ENCODE data around the gene SBDS. TPM values are rescaled to one million over a fixed set of nuclear protein-coding genes. Genes with fewer than 3 reads are reported as not detected.
A peak's percentile ranks its signal among the peaks of the same experiment; 100 is the strongest.
"Not testable (repeated sequence)": the region's sequence is repeated elsewhere in the genome, so short reads cannot be mapped to it uniquely, and the experiment has no call there.

SBDS gene
- total RNA-seq, 1 donor from 2014 or later: 98.9 TPM

DNA sequence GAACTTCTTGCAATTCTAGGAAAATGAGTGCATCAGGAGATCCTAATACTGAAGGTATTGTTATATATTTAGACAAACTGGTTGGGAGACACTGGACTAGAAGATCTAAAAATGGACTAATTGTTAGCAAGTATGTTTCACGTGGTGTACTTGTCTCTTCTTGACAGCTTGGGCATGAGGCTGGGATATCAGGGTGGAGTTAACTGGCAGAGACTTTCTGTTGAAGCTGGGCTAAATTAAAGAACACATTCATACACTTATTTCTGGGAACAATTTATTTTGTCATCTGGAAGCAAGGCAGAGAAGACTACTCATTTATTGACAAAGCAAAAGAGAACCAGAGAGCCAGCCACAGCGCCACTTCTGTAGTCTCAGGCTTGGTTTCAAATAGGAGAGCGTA lies 27.1 kb upstream of the SBDS start:
- Histone ChIP-seq H3K9me3 (no peaks in the 10 kb centered on the region), H3K4me1 (no peaks in the 10 kb centered on the region), H3K27ac (no peak overlapping the region), H3K36me3 (peaks cover 68% of the 10 kb centered on the region), H3K27me3 (ENCODE audit: low read depth) (no peaks in the 10 kb centered on the region), H3K4me3 (no peak overlapping the region)
- intact Hi-C loops (cut with DNase I): no loop called here
- DNase-seq (no peak), ATAC-seq (no peak)
- TF ChIP-seq, protein P1, sequence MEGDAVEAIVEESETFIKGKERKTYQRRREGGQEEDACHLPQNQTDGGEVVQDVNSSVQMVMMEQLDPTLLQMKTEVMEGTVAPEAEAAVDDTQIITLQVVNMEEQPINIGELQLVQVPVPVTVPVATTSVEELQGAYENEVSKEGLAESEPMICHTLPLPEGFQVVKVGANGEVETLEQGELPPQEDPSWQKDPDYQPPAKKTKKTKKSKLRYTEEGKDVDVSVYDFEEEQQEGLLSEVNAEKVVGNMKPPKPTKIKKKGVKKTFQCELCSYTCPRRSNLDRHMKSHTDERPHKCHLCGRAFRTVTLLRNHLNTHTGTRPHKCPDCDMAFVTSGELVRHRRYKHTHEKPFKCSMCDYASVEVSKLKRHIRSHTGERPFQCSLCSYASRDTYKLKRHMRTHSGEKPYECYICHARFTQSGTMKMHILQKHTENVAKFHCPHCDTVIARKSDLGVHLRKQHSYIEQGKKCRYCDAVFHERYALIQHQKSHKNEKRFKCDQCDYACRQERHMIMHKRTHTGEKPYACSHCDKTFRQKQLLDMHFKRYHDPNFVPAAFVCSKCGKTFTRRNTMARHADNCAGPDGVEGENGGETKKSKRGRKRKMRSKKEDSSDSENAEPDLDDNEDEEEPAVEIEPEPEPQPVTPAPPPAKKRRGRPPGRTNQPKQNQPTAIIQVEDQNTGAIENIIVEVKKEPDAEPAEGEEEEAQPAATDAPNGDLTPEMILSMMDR (IDR thresholded peaks at IDR 0.05): no peak

DNA sequence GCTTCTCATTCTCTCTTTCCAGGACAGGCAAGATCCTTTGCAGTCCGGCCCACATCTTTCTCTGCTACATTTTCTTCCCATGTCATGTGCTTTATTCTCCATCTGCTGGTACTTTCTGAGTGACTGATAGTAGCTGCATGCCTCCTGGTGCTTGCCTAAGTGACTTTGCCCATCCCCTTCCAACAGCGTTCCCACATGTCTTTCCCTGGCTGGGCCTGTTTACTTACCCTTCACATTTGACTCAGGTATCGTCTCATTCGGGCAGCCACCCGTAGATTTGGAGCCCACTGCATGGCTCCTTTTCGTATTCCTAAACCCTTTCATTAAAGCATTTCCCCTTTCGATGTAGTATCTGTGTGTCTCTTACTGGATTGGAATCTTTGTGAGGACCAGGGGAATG lies 25.9 kb upstream of the SBDS start:
- no peak overlapping the region for H3K27ac ChIP-seq
- H3K9me3 ChIP-seq: no peaks in the 10 kb centered on the region
- no peaks in the 10 kb centered on the region for H3K27me3 ChIP-seq (ENCODE audit: low read depth)
- no peak overlapping the region for H3K4me3 ChIP-seq
- peak in 1 of 2 donors; percentile 16 for ATAC-seq
- H3K4me1 ChIP-seq: no peaks in the 10 kb centered on the region
- intact Hi-C loops (cut with DNase I): no loop called here
- peaks cover 66% of the 10 kb centered on the region for H3K36me3 ChIP-seq
- TF ChIP-seq, protein P1 (IDR thresholded peaks at IDR 0.05): no peak
- DNase-seq: no peak

DNA sequence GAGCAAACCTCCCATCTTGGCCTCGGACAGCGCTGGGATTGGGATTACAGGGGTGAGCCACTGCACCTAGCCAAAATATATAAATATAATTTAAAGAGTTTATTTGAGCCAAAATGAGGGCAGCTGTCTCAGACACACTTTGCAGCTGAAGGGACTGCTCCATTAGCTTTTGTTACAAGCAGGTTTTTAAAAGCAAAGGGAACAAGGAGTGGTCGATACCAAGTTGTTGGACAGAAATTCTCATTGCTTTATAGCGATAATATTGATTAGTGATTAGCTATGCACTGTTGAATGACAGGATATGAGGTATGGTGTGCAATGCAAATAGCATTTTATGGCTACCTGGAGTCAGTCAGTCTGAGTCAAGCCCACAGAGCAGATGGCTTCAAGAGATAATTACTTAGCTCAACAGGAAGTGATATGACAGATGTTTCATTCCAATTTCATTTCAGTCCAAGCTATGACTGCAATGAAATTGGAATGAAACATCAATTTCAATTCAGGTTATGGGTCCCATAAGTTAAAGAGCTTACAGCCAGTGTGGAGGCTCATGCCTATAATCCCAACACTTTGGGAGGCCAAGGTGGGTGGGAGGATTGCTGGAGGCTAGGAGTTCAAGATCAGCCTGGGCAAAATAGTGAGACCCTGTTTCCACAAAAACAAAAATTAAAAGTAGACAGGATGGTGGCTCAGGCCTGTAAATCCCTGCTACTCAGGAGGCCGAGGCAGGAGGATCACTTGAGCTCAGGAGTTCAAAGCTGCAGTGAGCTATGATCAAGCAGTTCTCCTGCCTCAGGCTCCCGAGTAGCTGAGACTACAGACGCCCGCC lies 24.4 kb upstream of the SBDS start:
- ATAC-seq: no peak

GRCh38 chr7:67018940-67019339 lies 23.6 kb upstream of the SBDS start:
- no peaks in the 10 kb centered on the region for H3K27me3 ChIP-seq (ENCODE audit: low read depth)
- H3K4me3 ChIP-seq: no peak overlapping the region
- H3K36me3 ChIP-seq: peaks cover 84% of the 10 kb centered on the region
- TF ChIP-seq, protein P1 (IDR thresholded peaks at IDR 0.05): no peak
- H3K9me3 ChIP-seq: no peaks in the 10 kb centered on the region
- no peak for DNase-seq
- H3K4me1 ChIP-seq: no peaks in the 10 kb centered on the region
- ATAC-seq: no peak
- no peak overlapping the region for H3K27ac ChIP-seq
- intact Hi-C loops (cut with DNase I): no loop called here

More for the DNA sequence above, 24.4 kb upstream of the SBDS start:
- no peak for DNase-seq
- no peak overlapping the region for H3K4me3 ChIP-seq
- peaks cover 79% of the 10 kb centered on the region for H3K36me3 ChIP-seq
- H3K9me3 ChIP-seq: no peaks in the 10 kb centered on the region
- TF ChIP-seq, protein P1 (IDR thresholded peaks at IDR 0.05): no peak
- no peaks in the 10 kb centered on the region for H3K27me3 ChIP-seq (ENCODE audit: low read depth)
- H3K4me1 ChIP-seq: no peaks in the 10 kb centered on the region
- no peak overlapping the region for H3K27ac ChIP-seq
- intact Hi-C loops (cut with DNase I): no loop called here

DNA sequence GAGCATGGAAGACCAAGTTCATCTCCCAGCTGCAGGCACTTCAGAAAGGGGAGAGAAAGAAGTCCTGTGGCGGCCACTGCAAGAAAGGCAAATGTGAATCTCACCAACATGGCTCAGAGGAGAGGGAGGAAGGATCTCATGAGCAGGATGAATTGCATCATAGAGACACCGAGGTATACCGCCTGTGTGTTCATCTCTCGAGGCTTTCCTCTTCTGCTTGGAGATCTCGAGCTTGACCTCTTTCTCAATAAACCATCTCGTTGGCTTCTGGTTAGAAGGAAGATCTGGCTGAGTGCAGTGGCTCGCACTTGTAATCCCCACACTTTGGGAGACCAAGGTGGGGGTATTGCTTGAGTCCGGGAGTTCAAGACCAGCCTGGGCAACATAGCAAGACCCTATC lies 22.6 kb upstream of the SBDS start:
- H3K4me3 ChIP-seq; H3K27ac ChIP-seq; DNase-seq; H3K9me3 ChIP-seq; ATAC-seq; intact Hi-C loops (cut with DNase I); H3K27me3 ChIP-seq (ENCODE audit: low read depth); H3K4me1 ChIP-seq: not testable (repeated sequence)
- H3K36me3 ChIP-seq: peaks cover 91% of the 10 kb centered on the region

- DNase-seq; H3K27ac ChIP-seq; H3K27me3 ChIP-seq (ENCODE audit: low read depth); intact Hi-C loops (cut with DNase I); ATAC-seq; H3K9me3 ChIP-seq; H3K4me1 ChIP-seq; H3K4me3 ChIP-seq: not testable (repeated sequence)
- peaks cover 97% of the 10 kb centered on the region for H3K36me3 ChIP-seq
Observed at GRCh38 chr7:67014076-67014622, 18.8 kb upstream of the SBDS start.

GRCh38 chr7:67009677-67010076 lies 14.3 kb upstream of the SBDS start:
- ATAC-seq; H3K27me3 ChIP-seq (ENCODE audit: low read depth); H3K27ac ChIP-seq; H3K4me3 ChIP-seq; H3K9me3 ChIP-seq; DNase-seq; H3K4me1 ChIP-seq; intact Hi-C loops (cut with DNase I): not testable (repeated sequence)
- peaks cover 92% of the 10 kb centered on the region for H3K36me3 ChIP-seq
